Kasumi-1 (cell line): ENCODE results near the gene ASXL2.

Experiments
- DNase-seq, 2 experiments: peaks; one replicate each; lab custom pipeline; 2025; lab: John Stamatoyannopoulos, UW

ASXL2 gene

GRCh38 chr2:25690058-25690457, 188.2 kb downstream of the ASXL2 start:
- no peak for DNase-seq

DNA sequence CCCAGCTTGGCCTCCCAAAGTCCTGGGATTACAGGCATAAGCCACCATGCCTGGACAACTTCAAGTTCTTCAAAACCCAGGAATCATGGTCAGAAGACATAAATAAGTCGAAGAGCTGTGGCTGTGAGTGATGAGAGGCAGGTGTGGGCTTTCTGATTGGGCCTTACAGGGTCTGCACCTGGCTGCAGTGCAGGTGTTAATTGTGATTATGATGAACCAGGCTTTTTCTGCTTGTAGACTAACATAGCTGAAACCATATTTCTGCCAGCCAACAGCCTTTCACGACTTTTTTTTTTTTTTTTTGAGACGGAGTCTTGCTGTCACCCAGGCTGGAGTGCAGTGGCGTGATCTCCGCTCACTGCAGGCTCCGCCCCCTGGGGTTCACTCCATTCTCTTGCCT, 190.1 kb downstream of the ASXL2 start:
- DNase-seq, result no peak

- no peak for DNase-seq
These were observed 192.5 kb downstream of the ASXL2 start for GRCh38 chr2:25685741-25686140.

DNA sequence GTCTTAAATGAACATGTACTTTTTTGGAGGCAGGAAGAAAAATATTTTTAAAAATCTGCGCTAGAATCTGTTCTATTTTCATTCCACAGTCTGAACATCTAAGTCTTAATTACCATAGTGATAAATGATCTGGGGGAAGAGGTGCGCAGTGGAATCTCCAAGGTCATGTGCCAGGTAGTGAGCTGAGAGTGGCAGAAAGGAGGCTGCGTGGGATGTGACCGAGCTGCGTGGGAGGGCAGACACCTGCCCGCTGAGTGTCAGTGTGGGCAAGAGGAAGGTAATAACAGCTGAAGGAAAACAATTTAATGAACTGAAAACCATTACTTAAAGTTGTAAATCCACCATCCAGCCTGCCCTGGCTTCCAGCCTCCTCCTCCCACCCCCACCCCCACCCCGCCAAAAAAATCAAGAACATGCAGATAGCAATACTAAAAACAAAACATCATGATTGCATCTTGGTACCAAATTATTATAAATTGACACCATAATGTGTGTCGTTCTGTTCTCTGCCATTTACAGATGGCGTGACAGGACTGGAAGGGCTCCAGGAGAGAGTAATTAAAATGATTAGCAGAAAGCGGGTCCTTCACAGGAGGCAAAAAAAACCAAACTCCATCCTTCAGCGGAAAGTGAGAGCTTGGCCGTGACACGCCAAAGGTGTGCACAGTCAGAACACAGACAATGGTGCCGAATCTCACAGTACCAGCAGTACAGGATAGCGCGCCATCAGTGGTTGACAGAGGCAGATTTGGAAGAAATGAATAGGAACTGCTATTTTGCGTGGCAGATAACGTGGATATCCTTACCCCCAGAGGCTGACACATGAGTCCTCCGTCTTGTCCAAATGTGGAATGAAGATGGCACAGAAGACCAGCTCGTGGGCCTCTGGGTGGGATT, 193.5 kb downstream of the ASXL2 start:
- DNase-seq, result no peak
